ENCODE data around the gene CES1.
"Not testable (repeated sequence)": the region's sequence is repeated elsewhere in the genome, so short reads cannot be mapped to it uniquely, and the experiment has no call there.

The CES1 gene

DNA sequence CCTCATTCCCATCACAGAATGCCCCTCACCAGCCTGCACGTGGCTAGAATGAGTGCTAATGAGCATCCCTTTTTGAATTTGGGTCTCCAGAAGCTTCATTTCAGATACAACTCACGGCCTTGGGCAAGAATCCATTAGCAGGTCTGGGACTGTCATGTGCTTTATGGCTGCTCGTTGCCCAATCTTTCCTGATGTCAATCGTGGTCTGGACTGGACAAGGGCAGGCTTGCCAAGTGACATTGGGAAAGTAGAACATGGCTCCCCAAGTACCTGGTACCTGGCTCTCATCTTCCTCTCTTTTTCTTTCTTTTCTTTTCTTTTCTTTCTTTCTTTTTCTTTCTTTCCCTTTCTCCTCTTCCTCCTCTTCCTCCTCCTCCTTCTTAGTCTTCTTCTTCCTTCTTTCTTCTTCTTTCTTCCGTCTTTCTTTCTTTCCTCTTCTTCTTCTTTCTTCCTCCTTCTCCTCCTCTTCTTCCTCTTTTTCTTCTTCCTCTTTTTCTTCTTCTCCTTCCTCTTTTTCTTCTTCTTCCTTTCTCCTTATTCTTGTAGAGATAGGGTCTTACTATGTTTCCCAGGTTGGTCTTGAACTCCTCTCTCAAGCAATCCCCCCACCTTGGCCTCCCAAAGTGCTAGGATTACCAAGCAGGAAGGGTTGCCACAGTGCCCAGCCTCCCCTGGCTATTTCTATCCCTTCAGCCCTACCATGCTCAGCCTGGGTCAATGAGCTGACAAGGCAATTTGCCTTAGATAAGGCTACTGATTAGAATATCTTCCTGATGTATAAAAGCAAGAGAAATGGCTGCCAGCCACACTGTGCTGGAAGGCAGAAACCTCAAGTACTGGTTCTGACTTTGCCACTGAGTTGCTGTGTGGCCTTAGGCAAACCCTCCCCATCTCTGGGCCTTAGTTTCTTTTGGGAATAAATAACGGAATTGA lies 75.0 kb downstream of the CES1 start:
- not testable (repeated sequence) for DNase-seq (ENCODE audit: low spot score in 2 of 2); H3K9me3 Mint-ChIP-seq; ATAC-seq (ENCODE audit: low read depth); H3K4me3 Mint-ChIP-seq; H3K36me3 Mint-ChIP-seq; H3K27ac Mint-ChIP-seq
- peaks cover 11% of the 10 kb centered on the region for H3K4me1 Mint-ChIP-seq
- H3K27me3 Mint-ChIP-seq = peaks cover 10% of the 10 kb centered on the region

DNA sequence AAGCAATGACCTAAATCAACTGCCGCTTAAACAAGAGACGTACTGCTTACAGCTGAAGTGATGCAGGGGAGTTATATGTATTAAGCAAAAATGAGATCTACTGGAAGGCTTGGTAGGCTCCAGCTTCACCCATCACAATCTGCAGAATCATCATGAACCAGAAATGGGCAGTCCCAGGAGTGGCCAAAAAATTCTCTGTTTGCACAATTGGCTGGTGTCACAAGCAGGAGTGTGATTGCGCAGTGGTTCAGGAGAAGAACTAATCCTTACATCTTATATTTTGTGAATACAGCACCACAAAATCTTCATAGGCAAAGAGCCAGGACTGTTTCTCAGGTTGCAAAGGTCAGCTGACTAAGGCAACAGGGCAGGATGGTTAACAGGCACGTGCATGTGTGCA lies 75.9 kb downstream of the CES1 start:
- Mint-ChIP-seq H3K4me1 (peaks cover 11% of the 10 kb centered on the region), H3K27me3 (peaks cover 4% of the 10 kb centered on the region), H3K27ac (no peak overlapping the region), H3K9me3 (peaks cover 13% of the 10 kb centered on the region), H3K36me3 (peaks cover 5% of the 10 kb centered on the region), H3K4me3 (no peak overlapping the region)
- DNase-seq (ENCODE audit: low spot score in 2 of 2) (no peak), ATAC-seq (ENCODE audit: low read depth) (no peak)

DNA sequence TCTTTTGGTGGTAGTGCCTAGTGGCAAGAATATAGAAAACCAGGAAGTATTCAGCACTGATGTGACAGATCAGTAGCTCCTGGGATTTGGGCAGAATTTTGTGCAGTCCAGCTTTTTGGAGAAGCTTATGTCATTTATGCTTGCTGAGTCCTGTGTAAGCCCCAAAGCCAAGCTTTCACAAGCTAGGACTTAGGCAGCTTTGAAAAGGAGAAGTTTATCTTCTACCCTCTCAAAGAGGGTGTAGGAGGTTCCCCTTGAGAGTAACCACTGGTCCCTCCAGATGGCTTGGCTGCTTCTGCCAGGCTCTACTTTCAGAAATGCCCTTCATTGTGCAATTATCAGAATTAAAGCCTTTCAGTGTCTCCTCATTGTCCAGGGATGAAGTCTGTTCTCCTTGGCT lies 78.8 kb downstream of the CES1 start:
- peaks cover 13% of the 10 kb centered on the region for H3K9me3 Mint-ChIP-seq
- H3K4me3 Mint-ChIP-seq = no peak overlapping the region
- ATAC-seq (ENCODE audit: low read depth) (no peak), DNase-seq (ENCODE audit: low spot score in 2 of 2) (no peak)
- H3K36me3 Mint-ChIP-seq = peaks cover 2% of the 10 kb centered on the region
- H3K27me3 Mint-ChIP-seq = peaks cover 2% of the 10 kb centered on the region
- no peak overlapping the region for H3K27ac Mint-ChIP-seq
- peaks cover 11% of the 10 kb centered on the region for H3K4me1 Mint-ChIP-seq

DNA sequence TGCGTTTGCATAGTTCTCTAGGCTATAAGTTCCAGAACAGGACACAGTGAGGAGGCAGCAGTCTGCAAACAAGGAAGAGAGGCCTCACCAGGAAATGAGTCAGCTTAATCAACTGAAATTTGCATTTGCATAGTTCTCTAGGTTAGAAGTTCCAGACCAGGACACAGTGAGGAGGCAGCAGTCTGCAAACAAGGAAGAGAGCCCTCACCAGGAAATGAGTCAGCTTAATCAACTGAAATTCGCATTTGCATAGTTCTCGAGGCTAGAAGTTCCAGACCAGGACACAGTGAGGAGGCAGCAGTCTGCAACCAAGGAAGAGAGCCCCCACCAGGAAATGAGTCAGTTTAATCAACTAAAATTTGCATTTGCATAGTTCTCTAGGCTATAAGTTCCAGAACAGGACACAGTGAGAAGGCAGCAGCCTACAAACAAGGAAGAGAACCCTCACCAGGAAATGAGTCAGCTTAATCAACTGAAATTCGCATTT lies 79.7 kb downstream of the CES1 start:
- Mint-ChIP-seq H3K4me1 (peaks cover 11% of the 10 kb centered on the region), H3K9me3 (peaks cover 13% of the 10 kb centered on the region), H3K27ac (peak overlapping the region; percentile 80), H3K4me3 (peak overlapping the region; percentile 24)
- H3K36me3 Mint-ChIP-seq; DNase-seq (ENCODE audit: low spot score in 2 of 2); H3K27me3 Mint-ChIP-seq; ATAC-seq (ENCODE audit: low read depth): not testable (repeated sequence)
